ENCODE results near the gene MTR. TPM values are rescaled to one million over a fixed set of nuclear protein-coding genes. Genes with fewer than 3 reads are reported as not detected.

Gene MTR
- total and polyA plus RNA-seq, 9 of the 15 experiments (the other 6 are each of a cell fraction or from before 2014, with no cell fraction given), result 3.4 to 44.3 (median 20.3) TPM

GRCh38 chr1:236837897-236838296 lies 42.8 kb downstream of the MTR start (continued):
- TF ChIP-seq E2F6 (IDR thresholded peaks at IDR 0.05; ENCODE audit: borderline replicate concordance in 1 of 2, extremely low read depth in 1 of 2, insufficient read depth in 1 of 2, insufficient read length in 1 of 2, low read depth in 1 of 2, low read length in 1 of 2, poor library complexity in 1 of 2, severe bottlenecking in 1 of 2) (no peak), CBX5 (IDR thresholded peaks at IDR 0.05; ENCODE audit: borderline replicate concordance, low read depth) (no peak), BRD4 (IDR thresholded peaks at IDR 0.05) (no peak), PYGO2 (tag; IDR thresholded peaks at IDR 0.05) (no peak), ZNF197 (CRISPR knock-in tag; IDR thresholded peaks at IDR 0.05; ENCODE audit: low read depth) (no peak)

- Histone ChIP-seq H3K36me3 (ENCODE audit: control insufficient read depth, insufficient read depth, low read length) (peaks cover 68% of the 10 kb centered on the region; the same call in 2 of the 3 replicates), H3K9ac (ENCODE audit: insufficient read depth in 1 of 2, low read depth in 2 of 2, low read length in 2 of 2) (no peak overlapping the region), H3K4me1 (replicated peaks in 1 of 2; ENCODE audit: control insufficient read depth in 2 of 2, insufficient read depth in 2 of 2, low read length in 2 of 2) (no peaks in the 10 kb centered on the region), H3K27me3 (ENCODE audit: control insufficient read depth in 2 of 2, insufficient read depth in 2 of 2, low read length in 2 of 2) (no peaks in the 10 kb centered on the region), H4K20me1 (replicated peaks; ENCODE audit: control insufficient read depth, insufficient read depth, low read length) (no peaks in the 10 kb centered on the region), H3K9me3 (replicated peaks; ENCODE audit: control insufficient read depth, insufficient read depth, low read depth, low read length) (no peaks in the 10 kb centered on the region), H3K79me2 (ENCODE audit: control insufficient read depth, insufficient read depth, low read length) (no peaks in the 10 kb centered on the region), H3K9me1 (ENCODE audit: control insufficient read depth, insufficient read depth, low read length) (no peaks in the 10 kb centered on the region), H2AFZ (ENCODE audit: low read depth, low read length) (no peak overlapping the region), H3K27ac (ENCODE audit: extremely low read depth, low read depth, low read length) (no peak overlapping the region), H3K4me2 (ENCODE audit: insufficient read depth, low read length) (no peak overlapping the region), H3K4me3 (no peak overlapping the region)
- DNase-seq (ENCODE audit: extremely low read depth in 1 of 4, low spot score in 3 of 4) (peak in 1 of 4 experiments; percentile 26), ATAC-seq (no peak), FAIRE-seq (no peak)
- ChIA-PET CTCF (ENCODE audit: low intra/inter-chr PET ratio) (no interaction called here), POLR2A (interaction anchor here (0.6 to 0.7 kb wide), 3 partner anchors 9 to 375 kb away, joined by 3 to 5 read pairs (median 3); partner anchors contain the start of gene MTR)
- no TSS peak for BruUV-seq (replicated peaks)
- TF ChIP-seq PHF21A (IDR thresholded peaks at IDR 0.05; ENCODE audit: borderline replicate concordance, low read depth), result no peak
- intact Hi-C loops (cut with micrococcal nuclease) (no loop called here), in situ Hi-C loops (cut with MboI) (no loop called here)
- 90% methylated on average over 2 of the region's 2 CpGs for WGBS (ENCODE audit: insufficient coverage, low coverage, missing lambda C conversion rate)
These were observed 46.2 kb downstream of the MTR start for GRCh38 chr1:236841341-236841740.

Measured in K562 (cell line).